GM21423 (cell line): ENCODE measurements around the gene DKKL1.

Experiments
- ATAC-seq: cut with Tn5 transposase; IDR thresholded peaks from one replicate; pipeline ENCODE4 v1.9.1; 2021; ENCODE audit warnings: mild to moderate bottlenecking, moderate library complexity; ENCODE audit not compliant: unreplicated experiment

The DKKL1 gene

DNA sequence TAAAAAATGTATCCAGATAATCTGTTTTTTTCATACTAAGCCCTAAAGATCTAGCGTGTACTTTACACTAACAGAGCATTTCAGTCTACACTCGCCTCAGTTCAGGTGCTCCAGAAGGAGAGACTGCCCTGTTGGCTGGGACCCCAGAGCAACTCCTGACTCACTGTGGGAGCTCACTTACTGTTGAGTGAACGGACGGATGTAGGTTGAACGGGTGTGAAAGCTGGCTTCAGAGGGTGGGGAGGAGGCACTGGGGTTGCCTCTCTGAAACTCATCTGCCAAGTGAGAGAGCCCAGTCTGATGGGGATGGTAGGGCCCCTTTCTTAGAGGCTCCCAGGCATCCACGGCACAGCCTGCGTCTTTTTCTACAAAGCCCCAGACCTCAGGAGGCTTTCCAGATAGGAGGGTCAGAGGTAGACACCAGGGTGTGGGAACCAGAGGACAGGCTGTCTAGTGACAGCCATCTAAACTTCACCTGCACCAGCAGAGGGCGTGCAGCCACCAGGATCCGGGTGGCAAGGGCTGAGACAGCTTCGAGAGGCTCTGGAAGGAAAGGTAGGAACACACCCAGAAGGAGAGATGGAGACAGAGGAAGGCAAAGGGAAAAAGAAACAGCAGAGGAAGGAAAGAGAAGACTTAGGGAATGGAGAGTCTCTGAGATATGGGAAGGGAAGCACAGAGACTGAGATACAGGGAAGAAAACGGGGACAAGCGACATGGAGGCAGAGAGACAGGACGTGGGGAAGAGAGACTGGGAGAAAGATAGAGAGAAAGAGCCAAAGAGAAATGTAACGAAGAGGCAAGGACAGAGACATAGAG, 28.1 kb downstream of the DKKL1 start:
- no peak for ATAC-seq

DNA sequence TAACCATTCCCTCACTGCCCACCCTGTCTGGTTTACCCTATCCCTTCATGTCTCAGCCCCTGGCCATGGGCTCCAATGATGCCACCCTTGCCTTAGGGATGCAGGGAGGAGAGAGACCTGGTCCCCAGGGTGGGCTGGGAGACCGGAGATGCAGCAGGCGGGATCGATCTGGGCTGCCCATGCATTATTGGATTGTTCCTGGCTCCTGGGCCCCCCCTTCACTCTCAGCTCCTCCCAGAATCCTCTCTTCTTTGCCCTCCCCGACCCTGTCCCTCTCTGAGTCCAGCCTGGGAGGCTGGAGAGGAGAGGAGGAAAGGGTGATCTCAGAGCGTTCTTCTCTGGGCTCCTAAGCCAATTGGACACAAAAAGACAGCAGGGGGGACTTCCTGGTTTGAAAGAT, 30.2 kb downstream of the DKKL1 start:
- ATAC-seq, result no peak

DNA sequence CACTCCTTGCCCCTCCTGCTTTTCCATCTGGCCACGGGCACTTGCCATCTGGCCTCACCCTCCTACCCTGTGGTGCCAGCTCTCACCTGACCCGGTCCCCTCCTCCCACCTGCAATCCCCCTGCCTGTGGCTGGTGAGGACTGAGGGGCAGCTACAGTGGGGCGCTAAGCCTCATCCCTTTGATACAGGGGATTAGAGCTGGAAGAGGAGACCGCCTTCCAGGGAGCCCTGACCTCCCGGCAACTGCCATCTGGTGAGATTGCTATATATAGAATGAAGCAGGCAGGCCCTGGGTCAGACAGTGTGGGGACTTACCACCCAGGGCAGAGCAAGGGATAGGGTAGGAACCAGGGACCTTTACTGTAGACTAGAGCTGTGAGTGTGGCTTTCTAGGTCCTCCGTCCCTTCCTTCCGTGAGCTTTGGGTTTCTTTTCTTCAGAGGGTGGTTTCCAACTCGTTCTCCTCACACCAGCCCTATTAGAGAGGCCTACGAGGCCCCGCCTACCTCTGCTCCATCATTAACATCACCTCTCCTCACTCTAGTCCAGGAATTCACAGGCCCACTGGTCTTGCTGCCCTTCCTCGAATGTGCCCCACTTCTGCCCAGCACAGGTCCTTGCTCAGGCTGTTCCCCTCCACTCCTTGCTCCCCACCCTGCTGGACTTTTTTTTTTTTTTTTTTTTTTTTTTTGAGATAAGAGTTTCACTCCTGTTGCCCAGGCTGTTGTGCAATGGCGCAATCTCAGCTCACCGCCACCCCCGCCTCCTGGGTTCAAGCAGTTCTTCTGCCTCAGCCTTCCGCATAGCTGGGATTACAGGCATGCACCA, 32.1 kb downstream of the DKKL1 start:
- no peak for ATAC-seq

DNA sequence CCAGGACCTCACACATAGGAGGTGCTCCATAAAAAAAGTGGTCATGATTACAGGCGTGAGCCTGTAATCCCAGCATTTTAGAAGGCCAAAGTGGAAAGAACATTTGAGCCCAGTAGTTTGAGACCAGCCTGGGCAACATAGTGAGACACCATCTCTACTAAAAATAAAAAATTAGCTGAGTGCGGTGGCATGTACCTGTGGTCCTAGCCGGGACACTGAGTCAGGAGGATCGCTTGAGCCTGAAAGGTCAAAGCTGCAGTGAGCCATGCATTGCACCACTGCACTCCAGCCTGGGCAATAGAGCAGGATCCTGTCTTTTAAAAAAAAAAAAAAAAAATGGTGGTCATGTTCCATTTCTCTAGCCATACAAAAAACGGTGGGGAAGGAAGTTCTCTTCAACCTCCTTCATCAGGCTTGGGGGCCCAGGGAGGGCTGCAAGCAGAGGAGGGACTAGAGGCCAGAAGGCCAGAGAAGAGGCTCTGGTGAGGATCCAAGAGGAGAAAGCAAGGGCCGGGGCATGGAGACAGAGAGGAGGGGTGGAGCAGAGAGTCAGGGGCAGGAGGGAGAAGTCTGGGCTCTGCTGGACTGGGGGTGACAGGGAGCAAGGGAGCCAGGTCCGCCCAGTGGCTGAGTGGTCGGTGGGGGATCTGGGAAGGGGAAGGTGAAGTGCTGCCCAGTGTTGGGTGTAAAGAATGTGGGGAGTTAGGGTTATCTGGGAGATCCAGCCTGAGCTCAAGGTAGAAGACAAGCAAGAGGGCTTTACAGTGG, 33.2 kb downstream of the DKKL1 start:
- no peak for ATAC-seq

DNA sequence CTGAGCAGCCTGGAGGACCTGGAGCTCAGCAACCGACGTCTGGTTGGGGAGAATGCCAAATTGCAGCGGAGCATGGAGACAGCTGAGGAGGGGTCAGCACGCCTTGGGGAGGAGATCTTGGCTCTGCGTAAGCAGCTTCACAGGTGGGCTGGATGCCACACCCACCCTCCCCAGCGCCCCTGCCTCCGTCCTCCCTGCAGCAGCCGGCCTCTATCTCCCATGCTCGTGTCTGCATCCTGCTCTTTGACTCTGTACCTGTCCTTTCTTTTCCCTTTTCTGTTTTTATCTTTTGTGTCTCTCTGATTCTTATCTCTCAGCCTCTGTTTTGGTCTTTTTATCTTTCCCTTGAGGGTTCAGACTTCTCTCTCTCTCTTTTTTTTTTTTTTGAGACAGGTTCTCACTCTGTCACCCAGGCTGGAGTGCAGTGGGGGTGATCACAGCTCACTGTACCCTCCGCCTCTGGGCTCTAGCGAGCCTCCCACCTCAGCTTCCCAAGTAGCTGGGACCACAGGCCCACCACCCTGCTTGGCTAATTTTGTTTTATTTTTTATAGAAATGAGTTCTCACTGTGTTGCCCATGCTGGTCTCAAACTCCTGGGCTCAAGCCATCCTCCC, 34.4 kb downstream of the DKKL1 start:
- ATAC-seq, result no peak

DNA sequence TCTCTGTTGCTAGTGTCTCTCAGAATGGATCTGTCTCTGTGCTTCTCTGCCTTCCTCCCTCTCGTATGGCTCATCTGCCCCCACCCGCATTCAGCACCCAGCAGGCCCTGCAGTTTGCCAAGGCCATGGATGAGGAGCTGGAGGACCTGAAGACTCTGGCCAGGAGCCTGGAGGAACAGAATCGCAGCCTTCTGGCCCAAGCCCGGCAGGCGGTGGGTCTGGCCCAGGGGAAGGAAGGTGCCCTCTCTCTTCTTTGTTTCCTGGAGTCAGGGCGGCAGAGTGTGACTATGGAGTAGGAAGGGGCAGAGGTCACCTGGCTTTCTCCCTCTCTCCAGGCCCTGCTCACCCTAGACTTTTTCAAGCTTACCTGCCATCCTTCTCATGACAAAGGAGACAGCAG, 35.3 kb downstream of the DKKL1 start:
- ATAC-seq, result no peak

DNA sequence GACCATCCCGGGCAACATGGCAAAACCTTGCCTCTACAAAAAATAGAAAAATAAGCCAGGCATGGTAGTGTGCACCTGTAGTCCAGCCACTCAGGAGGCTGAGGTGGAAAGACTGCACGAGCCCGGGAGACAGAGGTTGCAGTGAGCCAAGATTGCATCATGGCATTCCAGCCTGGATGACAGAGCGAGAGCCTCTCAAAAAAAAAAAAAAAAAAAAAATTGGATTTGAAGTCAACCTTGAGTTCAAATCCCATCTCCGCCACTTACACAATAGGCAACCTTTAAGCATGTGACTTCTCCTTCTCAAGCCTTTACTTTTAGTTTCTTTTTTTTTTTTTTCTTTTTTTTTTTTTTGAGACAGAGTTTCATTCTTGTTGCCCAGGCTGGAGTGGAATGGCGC, 36.4 kb downstream of the DKKL1 start:
- no peak for ATAC-seq

DNA sequence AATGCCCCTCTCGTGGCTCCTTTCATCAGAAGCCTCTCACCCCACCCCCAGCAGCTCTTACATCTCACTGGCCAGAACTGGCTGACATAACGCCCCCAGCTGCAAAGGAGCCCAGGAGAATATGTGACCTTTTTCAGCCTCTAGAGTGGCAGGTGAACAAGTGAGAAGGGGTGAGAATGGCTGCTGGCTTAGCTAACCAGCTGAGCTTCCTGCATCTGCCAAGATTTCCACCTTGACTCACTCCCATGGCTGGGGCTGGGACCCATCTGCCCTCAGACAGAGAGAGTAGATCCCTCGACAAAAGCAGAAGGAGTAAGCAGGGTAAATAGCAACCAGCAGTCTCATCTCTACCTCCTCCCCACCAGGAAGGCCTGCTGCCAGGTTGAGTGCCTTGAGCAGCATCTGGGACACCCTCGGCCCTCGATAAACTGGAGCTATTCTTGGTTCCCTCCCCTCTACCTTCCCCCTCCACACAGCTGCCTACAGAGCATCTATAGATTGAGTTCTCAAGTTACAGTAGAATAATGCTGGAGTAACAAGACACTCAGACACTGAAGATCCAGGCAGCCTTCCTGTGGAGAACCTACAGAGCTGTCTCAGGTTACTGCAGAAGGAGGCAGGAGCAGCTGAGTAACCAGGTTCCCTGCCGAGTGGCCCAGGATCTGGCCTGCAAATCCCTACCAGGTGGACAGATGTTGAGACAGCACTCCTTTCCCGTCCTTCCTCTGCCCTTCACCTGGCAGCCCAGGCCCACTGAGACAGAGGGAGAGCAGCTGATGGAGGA, 39.9 kb downstream of the DKKL1 start:
- ATAC-seq, result no peak

DNA sequence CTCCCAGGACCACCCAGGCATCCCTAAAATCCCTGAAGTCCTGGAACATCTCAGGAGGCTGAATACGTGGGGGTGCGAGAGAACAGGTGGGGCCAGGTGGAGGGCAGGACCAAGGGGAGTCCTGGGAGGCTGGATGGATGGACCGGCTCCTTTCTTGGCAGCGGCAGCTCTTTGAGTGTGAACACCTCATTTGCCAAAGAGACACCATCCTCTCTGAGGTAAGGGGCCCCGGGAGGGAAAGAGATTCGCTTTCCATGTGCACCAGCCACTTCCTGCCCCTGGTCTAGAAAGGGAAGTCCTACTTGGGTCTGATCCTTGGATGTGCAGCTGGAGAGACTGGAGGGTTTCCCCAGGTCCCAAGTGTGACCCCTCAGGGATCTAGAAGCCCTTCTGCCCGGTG, 43.4 kb downstream of the DKKL1 start:
- ATAC-seq, result no peak

DNA sequence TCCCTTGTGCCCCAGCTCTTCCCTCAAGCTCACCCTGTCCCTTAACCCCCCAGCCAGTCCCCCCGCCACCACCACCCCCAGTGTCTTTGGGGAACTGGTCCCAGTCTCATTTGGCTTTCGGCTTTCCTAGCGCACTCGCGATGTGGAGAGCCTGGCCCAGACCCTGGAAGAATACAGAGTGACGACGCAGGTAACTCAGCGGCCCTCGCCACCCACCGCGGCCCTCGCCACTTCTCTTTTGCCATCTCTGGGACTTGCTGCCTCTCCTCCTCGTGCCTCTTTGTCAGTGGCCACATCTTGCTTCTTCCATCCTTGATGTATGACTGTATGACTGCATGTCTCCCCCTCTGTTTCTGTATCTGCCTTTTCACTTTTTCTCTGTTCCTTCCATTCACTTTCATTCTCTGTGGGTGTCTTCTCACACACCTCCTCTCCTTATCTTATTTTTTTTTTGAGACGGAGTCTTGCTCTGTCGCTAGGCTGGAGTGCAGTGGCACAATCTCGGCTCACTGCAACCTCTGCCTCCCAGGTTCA, 43.9 kb downstream of the DKKL1 start:
- no peak for ATAC-seq

DNA sequence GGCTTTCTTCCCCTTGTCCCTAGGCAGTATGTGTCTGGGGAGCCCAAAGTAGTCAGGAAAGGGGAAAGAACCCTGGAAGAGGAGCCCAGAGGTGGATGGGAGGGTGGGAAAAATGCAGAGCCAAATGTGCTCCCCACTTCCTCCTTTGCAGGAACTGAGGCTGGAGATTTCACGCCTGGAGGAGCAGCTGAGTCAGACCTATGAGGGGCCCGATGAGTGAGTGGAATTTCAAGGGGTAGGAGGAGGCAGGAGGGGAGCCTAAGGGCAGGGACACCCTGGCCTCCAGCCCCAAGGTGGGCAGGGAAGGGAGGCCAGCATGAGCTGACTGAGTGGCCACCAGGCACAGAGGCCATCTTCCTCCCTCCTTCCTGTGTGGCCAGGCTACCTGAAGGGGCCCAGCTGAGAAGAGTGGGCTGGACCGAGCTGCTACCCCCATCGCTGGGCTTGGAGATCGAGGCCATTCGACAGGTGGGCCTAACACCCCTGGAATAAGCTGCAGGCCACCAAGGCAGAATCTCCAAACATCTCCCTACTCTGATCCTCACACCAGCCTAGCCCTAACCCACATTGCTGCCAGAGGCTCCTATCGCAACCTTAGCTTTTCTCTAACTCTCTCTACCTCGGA, 45.3 kb downstream of the DKKL1 start:
- no peak for ATAC-seq

DNA sequence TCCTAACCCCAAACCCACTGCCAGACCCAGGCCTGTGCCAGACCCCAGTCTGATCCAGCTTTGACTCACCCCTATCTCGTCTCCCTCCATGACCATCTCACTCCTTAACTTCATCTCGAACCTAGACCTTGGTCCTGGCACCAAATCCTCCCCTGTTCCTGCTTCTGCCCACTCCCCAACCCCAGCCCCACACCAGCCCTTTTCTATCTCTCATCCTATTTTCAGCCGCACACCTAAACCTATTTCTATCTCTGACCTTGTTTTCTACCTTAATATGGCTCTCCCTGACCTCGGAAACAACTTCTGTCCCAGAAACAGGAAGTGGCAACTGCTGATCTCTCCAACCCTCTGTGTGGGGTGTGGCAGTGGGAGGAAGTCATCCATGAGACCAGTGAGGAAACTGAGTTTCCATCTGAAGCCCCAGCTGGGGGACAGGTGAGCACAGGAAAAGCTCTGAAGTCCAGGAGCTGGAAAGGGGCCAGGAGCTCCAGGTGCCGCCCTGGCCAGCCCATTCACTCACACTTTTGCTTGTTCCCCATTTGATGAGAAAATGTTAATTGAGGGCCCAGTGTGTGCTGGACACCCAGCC, 45.9 kb downstream of the DKKL1 start:
- ATAC-seq, result no peak

DNA sequence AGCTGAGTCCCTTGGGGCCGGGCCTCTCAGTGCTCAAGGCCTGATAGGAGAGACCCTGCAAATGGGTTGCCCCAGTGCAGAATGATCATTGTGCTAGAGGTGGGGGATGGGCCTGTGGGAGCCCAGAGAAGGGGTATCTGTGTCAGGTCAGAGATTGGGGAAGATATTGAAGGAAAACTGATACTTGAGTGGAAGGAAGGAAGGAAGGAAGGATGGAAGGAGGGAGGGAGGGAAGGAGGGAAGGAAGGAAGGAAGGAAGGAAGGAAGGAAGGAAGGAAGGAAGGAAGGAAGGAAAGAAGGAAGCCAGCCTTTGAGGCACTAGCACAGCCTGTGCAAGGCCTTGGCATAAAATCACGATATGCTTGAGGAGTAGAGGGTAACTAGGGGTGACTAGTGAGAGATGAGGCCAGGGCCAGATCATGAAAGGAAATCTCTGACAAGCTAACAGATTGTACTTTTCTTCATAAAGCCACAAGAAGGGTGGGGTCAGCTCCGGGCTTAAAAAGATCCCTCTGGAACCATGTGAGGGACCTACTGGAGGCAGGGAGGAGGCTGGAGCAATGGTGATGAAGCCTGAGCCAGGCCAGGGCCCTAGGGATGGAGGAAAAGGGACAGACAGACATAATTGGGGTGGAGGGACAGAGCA, 48.1 kb downstream of the DKKL1 start:
- no peak for ATAC-seq

DNA sequence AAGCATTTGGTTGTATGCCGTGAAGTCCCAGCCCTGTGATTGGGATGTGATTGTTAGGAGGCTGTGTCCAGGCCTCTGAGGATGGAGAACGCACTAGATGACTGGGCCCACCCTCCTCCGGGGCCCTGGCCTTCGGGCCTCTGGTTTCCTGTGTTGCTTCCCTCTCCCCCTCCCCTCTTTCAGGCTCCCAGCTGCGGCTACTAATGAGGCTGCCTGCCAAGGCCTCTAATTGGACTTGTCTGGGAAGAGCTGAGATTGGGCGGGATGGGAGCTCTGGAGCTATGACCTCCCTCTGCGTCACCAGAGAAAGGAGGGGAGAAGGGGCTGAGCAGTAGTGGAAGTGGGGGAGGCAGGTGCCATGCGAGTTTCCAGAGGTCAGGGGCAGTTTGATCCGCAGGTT, 49.7 kb downstream of the DKKL1 start:
- no peak for ATAC-seq

DNA sequence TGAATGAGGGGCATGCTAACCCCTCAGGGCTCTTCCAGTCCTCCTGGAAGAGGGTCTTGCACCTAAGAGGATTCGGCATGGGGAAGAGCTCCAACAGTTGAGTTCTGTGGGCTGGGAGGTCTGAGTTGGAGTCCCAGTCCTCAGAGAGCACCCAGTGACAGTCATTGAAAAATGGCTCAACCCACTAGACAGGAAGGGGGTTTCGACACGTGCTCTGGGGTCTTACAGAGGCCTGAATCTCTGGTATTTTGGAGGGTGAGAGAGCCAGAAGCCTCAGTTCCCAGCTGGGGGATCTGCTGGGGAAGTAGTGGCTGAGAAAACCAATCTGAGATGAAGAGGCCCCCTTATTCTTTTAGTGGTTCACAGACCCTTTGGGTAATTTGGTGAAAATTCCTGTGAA, 50.6 kb downstream of the DKKL1 start:
- ATAC-seq, result no peak

DNA sequence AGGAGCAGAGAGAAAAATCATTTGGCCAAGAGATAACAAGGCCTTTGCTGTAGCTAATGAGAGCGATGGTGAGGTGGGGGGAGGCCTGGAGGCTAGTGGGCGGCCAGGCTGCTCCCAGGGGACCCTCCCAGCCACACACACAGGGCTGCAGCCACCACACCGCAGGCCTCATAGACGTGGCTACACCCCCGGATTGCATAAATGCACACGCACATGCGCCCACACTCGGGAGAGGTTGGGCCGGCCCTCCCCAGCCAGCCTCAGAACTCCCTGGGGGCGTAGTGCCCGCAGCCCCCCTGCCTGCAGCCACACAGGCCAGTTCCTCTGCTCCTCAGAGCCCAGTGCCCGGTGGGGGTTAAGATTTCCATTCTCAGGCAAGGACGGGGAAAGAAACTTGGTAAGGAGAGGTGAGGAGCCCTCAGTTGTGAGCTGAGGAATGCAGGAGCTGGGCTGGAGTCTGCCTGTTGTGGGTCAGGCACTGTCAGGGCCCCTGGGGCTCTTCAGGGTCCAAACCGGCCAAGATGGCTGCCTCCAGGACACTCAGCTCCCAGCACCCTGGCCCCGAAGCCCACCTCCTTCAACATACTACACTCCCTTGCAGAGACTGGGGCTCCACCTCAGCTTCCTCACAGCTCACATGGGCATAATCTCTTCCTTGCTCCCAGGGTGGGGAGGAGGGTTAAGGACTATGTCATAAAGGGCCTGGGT, 51.6 kb downstream of the DKKL1 start:
- ATAC-seq, result no peak

DNA sequence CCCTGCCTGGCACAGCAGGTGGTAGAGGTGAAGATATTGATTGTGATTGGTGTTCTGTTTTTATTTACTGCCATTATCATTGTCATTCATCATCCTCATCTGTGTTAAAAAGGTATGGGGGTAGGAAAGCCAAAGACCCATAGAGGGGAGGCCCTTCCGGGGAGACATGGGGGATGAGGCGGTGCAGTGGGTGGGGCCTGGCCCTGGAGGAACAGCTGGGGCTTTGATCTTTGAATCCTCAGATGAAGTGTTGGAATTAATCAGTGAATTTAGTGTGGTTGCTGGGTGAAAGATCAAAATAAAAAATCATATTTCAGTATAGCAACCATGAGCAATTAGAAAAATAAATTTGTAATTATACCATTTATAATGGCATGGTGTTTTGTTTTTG, 52.1 kb downstream of the DKKL1 start:
- ATAC-seq, result no peak

DNA sequence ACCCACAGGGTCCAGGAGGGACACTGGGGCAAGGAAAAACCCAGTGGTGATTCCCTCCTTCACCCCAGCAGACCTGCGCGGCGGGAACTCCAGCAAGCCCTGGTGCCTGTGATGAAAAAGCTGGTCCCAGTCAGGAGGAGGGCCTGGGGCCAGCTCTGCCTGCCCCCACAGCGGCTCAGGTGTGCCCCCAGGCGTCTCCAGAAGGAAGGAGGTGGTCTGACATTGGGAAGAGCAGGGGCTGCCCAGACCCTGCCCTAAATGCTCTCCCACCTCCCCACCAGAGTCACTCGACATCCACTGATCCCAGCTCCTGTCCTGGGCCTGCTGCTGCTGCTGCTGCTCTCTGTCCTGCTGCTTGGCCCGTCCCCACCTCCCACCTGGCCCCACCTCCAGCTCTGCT, 53.4 kb downstream of the DKKL1 start:
- no peak for ATAC-seq
